Measurements from ENCODE around the gene C4orf50.

Gene C4orf50

GRCh38 chr4:6022607-6023288 is 4.5 kb upstream of the C4orf50 start:
- DNase-seq (ENCODE audit: low read depth), result no peak
- in situ Hi-C loops (cut with HindIII; ENCODE audit: low sequenced_read_pairs), result no loop called here
- no peak for TF ChIP-seq CTCF (IDR thresholded peaks at IDR 0.05; ENCODE audit: low read depth, low read length, missing control alignments)
- H3K4me3 ChIP-seq (ENCODE audit: low read depth, low read length), result no peak overlapping the region

GRCh38 chr4:6021831-6022606 is 3.8 kb upstream of the C4orf50 start:
- no peak overlapping the region for H3K4me3 ChIP-seq (ENCODE audit: low read depth, low read length)
- no peak for TF ChIP-seq CTCF (IDR thresholded peaks at IDR 0.05; ENCODE audit: low read depth, low read length, missing control alignments)
- DNase-seq (ENCODE audit: low read depth), result no peak
- in situ Hi-C loops (cut with HindIII; ENCODE audit: low sequenced_read_pairs), result no loop called here

GRCh38 chr4:6020613-6021012 is 2.4 kb upstream of the C4orf50 start:
- TF ChIP-seq CTCF (IDR thresholded peaks at IDR 0.05; ENCODE audit: low read depth, low read length, missing control alignments), result no peak
- DNase-seq (ENCODE audit: low read depth), result no peak
- in situ Hi-C loops (cut with HindIII; ENCODE audit: low sequenced_read_pairs), result no loop called here
- no peak overlapping the region for H3K4me3 ChIP-seq (ENCODE audit: low read depth, low read length)

GRCh38 chr4:6019316-6020263 is 1.4 kb upstream of the C4orf50 start:
- in situ Hi-C loops (cut with HindIII; ENCODE audit: low sequenced_read_pairs), result no loop called here
- peak; percentile 78 for TF ChIP-seq CTCF (IDR thresholded peaks at IDR 0.05; ENCODE audit: low read depth, low read length, missing control alignments)
- peak; percentile 6 for DNase-seq (ENCODE audit: low read depth)
- H3K4me3 ChIP-seq (ENCODE audit: low read depth, low read length), result no peak overlapping the region

- H3K4me3 ChIP-seq (ENCODE audit: low read depth, low read length), result no peak overlapping the region
- TF ChIP-seq CTCF (IDR thresholded peaks at IDR 0.05; ENCODE audit: low read depth, low read length, missing control alignments), result no peak
- in situ Hi-C loops (cut with HindIII; ENCODE audit: low sequenced_read_pairs), result no loop called here
- DNase-seq (ENCODE audit: low read depth), result no peak
Observed at GRCh38 chr4:6017800-6018199, 431 bp downstream of the C4orf50 start.

- in situ Hi-C loops (cut with HindIII; ENCODE audit: low sequenced_read_pairs), result no loop called here
- no peak for DNase-seq (ENCODE audit: low read depth)
- TF ChIP-seq CTCF (IDR thresholded peaks at IDR 0.05; ENCODE audit: low read depth, low read length, missing control alignments), result no peak
- H3K4me3 ChIP-seq (ENCODE audit: low read depth, low read length), result no peak overlapping the region
Observed at GRCh38 chr4:6017030-6017429, 1.2 kb downstream of the C4orf50 start.

All from astrocyte of the cerebellum (primary cell).